GM18498 (cell line): Measurements from ENCODE around the gene L3MBTL4.
A peak's percentile ranks its signal among the peaks of the same experiment; 100 is the strongest.
"Not testable (repeated sequence)": the region's sequence is repeated elsewhere in the genome, so short reads cannot be mapped to it uniquely, and the experiment has no call there.

ENCODE experiments used
- ATAC-seq: cut with Tn5 transposase; IDR thresholded peaks from one replicate; pipeline ENCODE4 v1.9.1; 2021; ENCODE audit warnings: mild to moderate bottlenecking, moderate library complexity; ENCODE audit not compliant: unreplicated experiment

Gene L3MBTL4

GRCh38 chr18:6056171-6056910 lies 358.4 kb downstream of the L3MBTL4 start:
- peak; percentile 56 for ATAC-seq

- no peak for ATAC-seq
These were observed 359.0 kb downstream of the L3MBTL4 start for GRCh38 chr18:6055711-6056110.

DNA sequence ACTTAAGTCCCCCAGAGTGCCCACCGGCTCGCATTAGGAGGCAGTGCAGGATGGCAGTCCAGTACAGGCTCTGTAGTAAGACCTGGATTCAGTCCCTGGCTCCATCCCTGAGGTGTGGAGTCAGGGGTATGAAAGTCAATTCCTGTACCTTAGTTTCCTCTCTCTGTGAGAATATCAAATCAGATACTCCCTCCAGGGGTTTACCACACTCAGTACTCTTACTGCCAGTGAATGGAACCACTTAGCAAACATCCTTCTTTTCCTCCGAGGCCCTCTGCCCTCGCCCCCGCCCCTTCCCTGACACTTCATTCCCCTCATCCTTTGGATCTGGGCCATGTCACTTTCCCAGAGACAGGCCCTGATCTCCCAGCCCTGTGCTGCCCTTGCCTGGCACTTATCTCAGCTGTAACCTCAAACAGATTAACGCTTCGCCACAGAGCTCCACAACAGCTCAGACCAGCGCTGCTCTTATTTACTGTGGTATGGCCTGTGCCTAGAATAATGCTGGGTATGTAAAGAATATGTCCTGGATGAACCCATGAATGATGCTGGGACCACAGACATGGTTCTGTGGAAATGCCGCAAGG lies 360.4 kb downstream of the L3MBTL4 start:
- ATAC-seq: no peak

DNA sequence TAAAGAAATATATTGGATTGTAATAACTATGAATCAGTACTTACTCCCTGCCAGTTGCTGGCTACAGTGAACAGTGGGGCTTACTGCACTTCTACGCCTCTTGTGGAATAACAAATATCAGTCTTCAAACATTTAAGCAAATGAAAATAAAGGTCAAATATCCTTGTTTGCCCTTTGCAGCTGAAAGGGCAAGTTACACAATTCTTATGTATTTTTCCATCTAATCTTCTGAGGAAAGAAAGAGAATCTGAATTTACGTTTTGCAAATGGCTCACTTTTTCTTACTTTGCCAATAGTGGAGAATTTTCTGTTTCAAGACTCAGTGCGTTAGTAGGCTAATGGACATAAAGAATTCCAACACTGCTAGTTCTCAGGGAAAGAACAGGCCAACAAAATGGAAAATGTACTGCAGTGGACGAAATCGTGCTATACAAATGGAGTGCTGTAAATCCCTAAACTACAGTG lies 362.2 kb downstream of the L3MBTL4 start:
- ATAC-seq: no peak

DNA sequence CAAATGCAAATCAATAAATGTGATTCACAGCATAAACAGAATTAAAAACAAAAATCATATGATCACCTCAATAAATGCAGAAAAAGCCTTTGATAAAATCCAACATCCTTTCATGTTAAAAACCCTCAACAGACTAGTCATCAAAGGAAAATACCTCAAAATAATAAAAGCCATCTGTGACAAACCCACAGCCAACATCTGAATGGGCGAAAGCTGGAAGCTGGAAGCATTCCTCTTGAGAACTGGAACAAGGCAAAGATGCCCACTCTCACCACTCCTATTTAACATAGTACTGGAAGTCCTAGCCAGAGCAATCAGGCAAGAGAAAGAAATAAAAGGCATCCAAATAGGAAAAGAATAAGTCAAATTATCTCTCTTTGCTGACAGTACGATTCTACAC lies 367.1 kb downstream of the L3MBTL4 start:
- not testable (repeated sequence) for ATAC-seq

DNA sequence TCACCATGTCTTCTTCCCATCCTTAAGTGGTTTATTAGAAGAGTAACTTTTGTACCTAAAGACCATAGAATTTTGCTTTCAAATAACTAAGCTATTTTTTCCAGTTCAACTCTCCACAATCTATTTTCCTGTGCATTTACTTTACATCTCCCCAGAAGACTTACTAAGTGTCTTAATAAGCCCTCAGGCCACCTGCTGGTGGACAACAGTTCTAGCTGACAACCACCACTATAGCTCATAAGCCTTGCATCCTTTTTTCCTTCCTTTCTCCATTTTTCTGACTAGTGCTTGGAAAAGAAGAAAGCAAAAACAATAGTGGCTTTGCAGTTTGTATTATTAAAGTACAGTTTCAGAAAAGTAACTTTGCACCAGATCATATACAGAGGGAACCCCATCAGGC lies 369.9 kb downstream of the L3MBTL4 start:
- no peak for ATAC-seq

DNA sequence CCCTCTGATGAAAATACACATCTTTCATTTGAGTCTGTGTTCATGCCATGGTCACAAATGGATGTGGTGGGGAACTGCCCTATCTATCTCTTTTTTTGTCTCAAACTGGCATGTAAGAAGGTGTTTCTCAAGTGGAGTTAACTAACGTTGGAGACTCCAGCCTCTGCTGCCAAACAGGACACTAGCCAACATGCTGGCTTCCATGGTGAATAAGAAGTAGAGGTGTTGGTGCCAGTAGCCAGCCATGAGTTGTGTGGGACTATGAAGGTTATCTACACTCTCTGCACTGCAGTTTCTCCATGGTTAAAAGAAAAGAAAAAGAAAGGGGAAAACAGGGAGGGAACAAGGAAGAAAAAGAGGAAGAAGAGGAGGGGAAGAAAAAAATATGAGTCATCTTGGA lies 370.4 kb downstream of the L3MBTL4 start:
- no peak for ATAC-seq

- ATAC-seq: no peak
These were observed 375.7 kb downstream of the L3MBTL4 start for GRCh38 chr18:6039055-6039454.

DNA sequence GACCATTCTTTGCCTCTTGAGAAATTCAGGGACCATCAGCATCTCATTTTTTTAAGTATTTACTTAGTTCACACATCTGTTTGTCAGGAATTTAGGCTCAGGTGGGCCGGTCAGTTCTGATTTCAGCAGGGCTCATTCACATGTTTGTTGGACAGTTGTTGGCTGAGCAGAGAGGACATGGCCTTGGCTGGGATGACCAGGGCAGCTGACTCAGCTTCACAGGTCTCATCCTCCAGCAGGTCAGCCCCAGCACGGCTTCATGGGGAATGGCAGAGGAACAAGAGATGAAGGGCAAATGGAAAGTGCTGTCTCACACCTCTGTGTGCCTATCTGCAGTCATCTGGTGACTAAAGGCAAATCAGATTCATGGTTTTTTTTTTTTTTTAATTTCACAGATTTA lies 383.3 kb downstream of the L3MBTL4 start:
- no peak for ATAC-seq

DNA sequence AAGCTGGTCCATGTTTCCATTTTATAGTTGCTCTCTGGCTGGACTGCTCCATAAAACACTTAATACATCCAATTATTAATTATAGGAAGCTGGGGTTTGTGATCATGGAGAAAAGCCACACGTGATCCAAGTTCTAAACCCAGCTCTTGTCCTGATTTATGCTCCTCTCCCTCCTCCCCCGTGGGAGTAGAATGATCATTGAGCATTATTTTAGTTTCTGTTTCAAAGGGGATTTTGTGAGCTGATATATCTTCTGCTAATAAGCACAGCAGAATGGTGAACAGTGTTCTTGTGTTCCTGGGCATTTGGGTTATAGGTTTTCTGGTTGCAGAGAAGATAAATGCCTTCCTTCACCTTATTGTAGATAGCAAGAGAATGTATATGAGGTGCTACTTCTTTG lies 383.7 kb downstream of the L3MBTL4 start:
- no peak for ATAC-seq

GRCh38 chr18:6024745-6025248 lies 389.9 kb downstream of the L3MBTL4 start:
- no peak for ATAC-seq

DNA sequence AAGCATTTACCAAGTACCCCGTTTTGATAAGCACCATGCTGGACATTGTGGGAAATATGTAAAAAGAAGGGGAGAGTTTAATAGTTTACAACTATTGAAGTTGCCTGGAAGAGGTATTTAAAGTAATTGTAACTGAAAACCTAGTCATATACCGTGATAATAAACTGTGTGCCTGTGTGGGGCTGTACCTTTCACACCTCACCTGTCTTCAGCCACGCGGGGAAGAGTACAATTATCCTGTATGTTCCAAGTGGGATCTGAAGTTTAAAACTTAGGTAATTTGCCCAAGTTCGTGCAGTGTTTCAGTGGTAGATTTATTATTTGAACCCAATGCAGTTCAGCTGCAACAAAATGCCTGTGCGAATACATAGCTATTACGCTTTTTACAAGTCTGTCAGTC lies 391.2 kb downstream of the L3MBTL4 start:
- no peak for ATAC-seq

GRCh38 chr18:6022845-6023244 lies 391.9 kb downstream of the L3MBTL4 start:
- ATAC-seq: no peak

DNA sequence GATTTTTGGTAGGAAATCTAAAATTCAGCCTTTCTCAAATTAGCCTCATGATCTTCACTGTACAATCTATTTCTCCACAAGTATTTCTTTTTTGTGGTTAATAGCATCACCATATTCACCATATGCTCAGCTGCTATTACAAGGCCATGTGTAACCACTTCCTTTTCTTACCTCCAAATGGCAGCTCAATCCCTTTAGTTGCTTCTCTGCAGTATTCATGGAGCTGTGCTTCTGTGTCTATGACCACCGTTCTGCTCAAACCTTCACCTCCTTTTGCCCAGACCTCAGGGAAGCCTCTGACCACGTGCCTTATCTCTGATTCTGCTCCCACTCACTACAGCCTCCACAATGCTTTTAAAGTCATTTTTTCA lies 392.7 kb downstream of the L3MBTL4 start:
- peak; percentile 56 for ATAC-seq

- ATAC-seq: peak; percentile 19
These were observed 393.2 kb downstream of the L3MBTL4 start for GRCh38 chr18:6021306-6022073.

- no peak for ATAC-seq
These were observed 396.0 kb downstream of the L3MBTL4 start for GRCh38 chr18:6018671-6019070.

- no peak for ATAC-seq
These were observed 397.5 kb downstream of the L3MBTL4 start for GRCh38 chr18:6017171-6017570.

- no peak for ATAC-seq
These were observed 399.3 kb downstream of the L3MBTL4 start for GRCh38 chr18:6015364-6015763.

- ATAC-seq: no peak
These were observed 401.4 kb downstream of the L3MBTL4 start for GRCh38 chr18:6013171-6013810.

DNA sequence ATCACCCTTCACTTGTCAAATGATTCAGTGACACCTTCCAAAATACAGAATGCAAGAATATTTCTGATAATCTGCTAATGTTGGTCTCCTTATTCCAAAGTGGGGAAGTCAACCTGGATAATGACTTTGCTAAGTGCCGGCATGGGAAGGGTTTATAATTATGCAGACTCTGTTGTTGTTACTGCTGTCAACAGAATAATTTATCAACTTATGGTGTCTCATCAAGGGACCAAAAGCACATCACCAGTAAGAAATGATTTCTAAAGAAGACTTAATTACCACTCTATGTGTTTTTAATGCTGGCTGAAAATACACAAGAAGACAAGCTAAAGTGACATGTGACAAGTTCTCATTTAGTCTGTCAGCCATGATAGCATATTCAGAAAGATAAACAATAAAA lies 403.8 kb downstream of the L3MBTL4 start:
- ATAC-seq: no peak

GRCh38 chr18:6010284-6010683 lies 404.4 kb downstream of the L3MBTL4 start:
- ATAC-seq: no peak
